CD4-positive, alpha-beta T cell treated with Interleukin-4 for 1 hour (primary cell): ENCODE data around the gene TMEM167B.
"Not testable (repeated sequence)": the region's sequence is repeated elsewhere in the genome, so short reads cannot be mapped to it uniquely, and the experiment has no call there.

Experiments
- DNase-seq, 2 donors: peaks; one replicate each; pipeline ENCODE4 v3.0.0-alpha.2; 2020 to 2022

The TMEM167B gene

DNA sequence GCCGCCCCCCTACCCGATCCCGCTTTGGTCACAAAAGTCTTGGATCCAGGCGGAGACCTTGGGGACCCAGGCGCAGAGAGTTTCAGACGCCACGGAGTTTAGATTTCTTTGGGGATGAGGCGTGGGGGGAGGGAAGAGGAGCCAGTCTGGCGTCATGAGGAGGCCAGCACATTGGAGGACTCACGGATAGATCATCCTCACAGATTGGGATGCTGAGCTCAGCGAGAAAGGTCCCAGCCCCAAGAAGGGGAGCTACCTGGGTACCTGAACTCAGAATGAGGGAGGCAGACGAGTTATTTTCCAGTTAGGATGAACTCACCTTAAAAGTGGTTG, 23.7 kb downstream of the TMEM167B start:
- no peak for DNase-seq

DNA sequence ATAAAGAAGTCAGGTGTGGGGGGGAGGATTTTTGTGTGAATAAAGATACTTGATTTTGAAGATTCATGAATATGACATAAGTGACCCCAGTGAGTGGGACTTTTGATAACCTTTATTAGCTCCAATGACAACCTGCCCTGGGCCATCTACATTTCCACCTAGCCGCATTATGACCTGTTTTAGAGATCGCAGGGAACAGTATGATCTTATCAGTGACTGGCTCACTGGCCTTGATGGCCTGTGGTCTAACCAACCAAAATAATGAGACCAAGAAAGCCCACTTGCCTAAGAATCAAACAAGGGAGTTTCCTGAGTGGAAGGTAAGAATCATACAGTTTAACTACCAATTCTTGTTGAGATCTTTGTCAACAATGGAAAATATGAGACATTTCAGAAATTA, 25.1 kb downstream of the TMEM167B start:
- no peak for DNase-seq

DNA sequence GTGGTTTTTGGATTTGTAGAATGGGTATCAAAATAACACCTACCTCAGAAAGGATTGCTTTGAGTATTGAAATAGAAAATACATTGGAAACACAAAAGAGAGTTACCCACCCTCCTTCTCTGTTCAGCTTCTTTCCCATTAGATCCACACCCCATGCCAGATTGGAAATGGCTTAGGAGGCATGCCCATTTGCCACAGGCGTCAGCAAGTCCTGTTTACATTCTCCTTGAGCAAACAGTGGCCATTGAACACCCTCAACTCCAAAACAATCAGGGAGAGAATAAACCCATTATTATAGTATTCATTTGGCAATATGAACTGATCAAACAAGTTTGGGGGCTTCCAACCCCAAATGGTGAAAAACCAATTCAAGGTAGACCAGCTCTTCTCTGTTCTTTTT, 25.7 kb downstream of the TMEM167B start:
- no peak for DNase-seq

DNA sequence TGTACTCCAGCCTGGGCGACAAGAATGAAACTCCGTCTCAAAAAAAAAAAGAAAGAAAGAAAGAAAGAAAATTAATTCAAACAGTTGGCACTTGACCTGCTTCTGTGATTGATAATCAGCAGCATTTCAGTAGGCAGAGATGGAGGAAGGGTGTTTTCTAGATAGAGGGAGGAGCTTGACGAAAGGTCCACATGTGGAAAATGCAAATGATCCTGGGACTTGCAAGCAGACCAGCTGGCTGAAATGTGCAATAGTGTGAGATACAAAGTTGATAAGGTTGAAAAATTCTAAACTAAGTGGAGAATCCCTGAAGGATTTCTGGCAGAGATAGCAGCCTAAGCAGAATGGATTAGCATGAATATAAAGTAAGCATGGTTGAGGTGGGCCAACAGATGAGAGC, 27.5 kb downstream of the TMEM167B start:
- no peak for DNase-seq

DNA sequence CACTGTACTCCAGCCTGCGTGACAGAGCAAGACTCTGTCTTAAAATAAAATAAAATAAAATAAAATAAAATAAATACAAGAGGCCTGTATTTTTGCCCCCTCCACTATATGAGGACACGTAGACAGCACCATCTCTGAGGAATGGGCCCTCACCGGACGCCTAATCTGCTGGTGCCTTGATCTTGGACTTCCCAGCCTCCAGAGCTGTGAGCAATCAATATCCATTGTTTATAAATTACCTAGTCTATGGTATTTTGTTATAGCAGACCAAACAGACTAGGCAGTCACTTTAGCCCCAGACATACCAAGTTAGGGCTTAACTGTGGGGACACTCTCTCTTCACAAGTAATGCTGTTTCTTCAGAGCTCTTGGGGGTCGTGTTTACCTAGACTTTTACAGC, 29.8 kb downstream of the TMEM167B start:
- no peak for DNase-seq

DNA sequence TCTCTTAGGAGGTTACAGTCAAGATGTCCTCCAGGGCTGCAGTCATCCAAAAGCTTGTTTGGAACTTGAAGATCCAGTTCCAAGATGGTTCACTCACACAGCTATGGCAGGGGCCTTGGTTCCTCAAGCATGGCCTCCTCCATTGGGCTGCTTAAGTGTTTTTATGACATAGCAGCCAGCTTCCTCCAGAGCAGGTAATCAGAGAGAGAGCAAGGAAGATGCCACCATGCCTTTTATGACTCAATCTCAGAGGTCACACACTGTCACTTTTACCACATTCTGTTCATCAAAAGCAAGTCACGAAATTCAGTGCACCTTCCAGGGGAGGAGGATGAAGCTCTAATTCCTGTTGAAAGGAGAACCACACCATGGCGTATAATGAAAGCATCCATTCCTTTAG, 40.5 kb downstream of the TMEM167B start:
- no peak for DNase-seq

DNA sequence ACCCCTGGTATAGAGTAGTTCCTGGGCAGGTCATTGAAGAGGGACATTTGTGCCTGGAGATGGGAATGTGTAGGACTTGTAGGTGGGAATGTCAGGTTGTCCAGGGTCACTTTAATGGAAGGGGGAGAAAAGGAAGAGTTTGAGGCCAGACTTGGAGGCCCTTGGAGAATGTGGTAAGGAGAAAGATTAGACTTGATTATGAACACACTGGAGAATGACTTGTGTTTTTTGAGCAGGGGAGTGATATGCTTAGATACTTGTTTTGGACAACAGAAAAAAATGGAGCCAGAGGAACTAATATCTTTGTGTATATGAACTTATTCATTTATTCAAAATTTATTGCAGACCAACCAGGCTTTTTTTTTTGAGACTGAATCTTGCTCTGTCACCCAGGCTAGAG, 41.2 kb downstream of the TMEM167B start:
- no peak for DNase-seq

DNA sequence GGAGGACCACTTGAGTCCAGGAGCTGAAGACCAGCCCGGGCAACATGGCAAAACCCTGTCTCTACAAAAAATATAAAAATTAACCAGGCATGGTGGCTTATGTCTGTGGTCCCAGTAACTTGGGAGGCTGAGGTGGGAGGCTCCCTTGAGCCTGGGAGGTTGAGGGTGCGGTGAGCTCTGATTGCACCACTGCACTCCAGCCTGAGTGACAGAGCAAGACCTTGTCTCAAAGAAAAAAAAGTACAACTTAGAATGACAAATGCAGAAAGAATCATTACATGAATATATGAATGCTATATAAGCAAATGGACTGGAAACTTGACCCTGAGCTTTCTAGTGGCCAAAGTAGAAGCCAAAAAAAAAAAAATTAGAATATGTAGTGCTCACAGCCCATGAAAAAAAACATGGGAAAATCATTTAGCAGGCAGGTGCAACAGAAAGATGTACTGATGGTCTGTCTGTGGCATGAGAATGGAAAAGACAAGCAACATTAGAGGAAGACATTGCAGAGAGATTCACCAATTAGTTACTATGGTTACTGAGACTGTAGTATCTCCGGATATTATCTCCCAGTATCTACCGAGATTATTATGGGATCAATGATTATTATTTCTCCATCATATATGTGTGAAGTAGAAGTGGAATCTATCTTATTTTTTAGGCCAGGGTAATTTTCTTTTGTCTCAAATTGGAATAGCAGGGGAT, 42.6 kb downstream of the TMEM167B start:
- no peak for DNase-seq

DNA sequence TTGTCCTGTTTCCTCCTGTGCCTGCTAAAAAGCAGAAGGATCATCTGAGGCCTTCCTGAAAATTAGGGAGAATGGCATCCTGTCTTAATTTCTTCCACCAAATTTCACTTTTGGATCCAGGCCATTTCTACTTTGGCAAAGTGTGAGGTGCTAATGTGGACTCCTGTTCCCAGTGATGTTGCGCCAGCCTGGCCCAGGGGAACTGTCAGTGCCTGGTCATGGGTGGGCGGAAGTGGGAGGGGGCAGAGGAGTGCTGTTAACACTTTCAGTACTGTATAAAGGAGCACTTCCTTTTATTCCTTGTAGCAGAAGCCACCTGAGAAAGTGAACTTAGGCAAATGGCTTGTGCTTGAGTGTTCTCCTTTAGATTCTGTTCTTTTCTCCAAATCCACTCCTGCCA, 43.3 kb downstream of the TMEM167B start:
- DNase-seq: peak in 1 of 2 donors; percentile 45

DNA sequence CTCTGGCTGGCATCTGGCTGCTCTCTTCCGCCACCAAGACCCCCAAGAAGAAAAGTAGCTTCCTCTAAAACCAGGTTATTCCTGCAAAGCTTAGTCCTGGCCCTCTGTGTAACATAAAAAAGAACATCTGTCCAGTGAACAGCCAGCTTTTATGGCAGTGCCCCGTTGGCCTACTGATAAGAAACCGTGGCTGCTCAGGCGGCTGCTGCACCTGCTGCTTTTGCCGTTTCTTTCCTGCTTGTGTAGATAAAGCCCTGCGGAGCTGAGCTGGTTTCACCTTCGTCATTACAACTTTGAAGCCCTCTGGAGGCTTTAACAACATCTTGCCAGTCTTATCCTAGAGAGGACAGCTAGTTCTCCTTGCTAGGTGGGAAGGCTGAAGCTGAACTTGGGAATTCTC, 43.9 kb downstream of the TMEM167B start:
- no peak for DNase-seq

DNA sequence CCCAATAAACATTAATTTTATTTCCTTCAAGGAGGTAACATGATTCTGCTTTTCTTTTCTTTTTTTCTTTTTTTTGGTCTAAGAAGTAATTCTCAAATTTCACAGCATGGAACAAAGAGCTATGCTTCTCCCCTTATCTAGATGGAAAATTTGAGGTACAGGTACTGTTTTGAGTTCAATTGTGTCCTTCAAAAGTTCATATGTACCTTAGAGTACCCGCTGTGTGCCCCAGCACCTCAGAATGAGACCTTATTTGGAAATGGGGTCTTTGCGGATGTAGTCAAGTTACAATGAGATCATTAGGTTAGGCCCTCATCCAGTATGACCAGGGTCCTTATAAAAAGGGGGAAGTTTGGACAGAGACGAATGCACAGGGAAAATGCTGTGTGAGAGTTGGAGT, 45.4 kb downstream of the TMEM167B start:
- no peak for DNase-seq

DNA sequence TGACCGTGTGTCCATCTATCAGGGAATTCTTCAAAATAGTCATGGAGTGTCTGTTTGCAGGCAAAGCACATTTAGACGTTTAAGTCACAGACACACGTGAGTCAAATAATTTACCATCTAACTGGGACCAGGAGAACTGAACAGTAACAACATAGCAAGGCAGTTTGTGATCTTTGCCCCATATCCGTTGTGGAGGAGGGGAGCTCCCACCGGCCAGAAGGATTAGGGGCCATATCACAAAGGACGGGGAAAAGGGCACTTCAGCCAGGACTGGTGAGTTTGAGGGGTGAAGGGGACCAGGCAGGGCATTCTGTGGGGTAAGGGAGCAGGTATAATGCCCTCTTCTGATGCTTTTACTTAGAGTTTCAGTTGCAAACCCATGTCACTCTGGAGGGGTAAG, 46.2 kb downstream of the TMEM167B start:
- DNase-seq: no peak

DNA sequence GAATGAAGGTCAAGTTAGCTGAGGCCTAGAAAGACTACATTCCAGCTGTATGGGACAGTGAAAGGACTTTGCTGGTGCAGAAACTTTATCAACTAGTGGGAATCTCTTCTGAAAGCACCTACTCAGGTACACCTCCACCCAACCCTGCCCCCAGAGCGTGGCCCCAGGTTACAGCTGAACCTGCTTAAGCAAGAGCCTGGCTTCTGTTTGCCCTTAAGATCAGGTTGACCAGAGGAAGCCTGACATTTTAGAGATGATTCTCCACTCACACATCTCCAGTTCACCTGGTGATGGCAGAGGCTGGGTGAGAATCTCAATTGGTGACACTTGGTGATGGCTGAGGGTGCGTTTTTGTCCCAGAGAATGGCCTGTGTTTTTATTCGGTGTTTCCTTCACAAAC, 47.4 kb downstream of the TMEM167B start:
- DNase-seq: no peak

DNA sequence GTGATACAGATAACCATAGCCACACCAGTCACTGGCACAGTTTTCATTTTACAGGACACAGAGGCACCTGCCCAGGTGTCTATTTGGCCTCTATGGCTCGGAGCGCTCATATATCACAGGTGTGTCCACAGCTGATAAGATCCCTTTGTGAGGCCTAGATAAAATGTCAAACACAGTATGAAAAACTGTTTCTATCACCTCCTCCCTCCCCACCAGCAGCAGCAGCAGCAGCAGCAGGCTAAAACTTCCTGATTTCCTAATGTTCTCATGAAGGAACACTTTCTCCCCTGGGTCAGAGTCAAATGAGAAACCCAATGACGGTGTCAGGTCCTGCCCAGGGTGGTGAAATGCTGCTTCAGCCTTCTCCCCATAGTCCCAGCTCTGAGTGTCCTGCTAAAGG, 47.8 kb downstream of the TMEM167B start:
- no peak for DNase-seq

DNA sequence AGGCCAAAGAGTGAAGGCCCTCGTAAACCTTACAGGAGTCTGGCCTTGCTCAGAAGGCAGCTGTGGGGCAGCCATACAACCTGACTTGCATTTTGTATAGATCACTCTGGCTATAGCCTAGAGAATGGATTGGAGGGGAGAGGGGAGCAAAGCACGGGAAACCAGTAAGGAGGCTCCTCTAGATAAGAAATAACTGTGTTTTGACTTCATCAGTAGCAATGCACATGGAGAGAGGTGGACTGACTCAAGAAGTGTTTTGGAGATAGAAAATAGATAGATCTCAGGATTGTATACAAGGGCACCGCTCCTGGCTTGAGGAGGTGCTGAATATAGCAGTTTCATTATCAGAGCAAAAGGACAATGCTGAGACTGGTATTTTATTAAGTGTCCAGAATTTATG, 49.8 kb downstream of the TMEM167B start:
- no peak for DNase-seq

DNA sequence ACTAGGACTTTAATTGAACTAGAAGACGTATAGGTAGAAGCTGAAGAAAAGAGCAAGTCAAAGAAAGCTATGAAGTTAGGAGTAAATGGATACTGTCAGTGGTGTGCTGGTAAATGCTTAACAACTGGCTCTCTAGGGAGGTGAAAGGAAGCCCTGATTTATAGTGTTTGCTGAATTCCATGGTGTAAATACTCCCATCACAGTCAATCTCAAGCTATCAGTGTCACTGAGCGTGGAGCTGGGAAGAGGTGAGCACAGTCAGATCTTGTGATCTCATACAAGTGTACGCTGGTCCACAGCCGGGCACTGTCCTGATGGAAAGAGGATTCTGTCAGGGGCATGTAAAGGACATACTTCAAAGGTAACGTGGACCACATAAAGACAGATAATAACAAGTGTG, 51.7 kb downstream of the TMEM167B start:
- DNase-seq: no peak

DNA sequence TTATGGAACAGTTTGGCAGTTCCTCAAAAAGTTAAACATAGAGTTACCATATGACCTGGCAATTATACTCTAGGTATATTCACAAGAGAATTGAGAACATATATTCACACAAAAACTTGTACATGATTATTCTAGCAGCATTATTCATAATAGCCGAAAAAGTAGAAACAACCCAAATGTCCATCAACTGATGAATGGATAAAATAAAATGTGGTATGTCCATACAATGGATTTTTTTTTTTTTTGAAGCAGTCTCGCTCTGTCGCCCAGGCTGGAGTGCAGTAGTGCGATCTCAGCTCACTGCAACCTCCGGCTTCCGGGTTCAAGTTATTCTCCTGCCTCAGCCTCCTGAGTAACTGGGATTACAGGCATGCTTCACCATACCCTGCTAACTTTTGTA, 52.2 kb downstream of the TMEM167B start:
- DNase-seq: not testable (repeated sequence)
